ENCODE measurements around the gene LYZL4. TPM values are rescaled to one million over a fixed set of nuclear protein-coding genes. Genes with fewer than 3 reads are reported as not detected.

The LYZL4 gene
- total RNA-seq, 1 donor from 2014 or later, result not detected

- DNase-seq, result no peak
- Mint-ChIP-seq H3K9me3 (ENCODE audit: unreplicated experiment) (peaks cover 6% of the 10 kb centered on the region), H3K4me3 (ENCODE audit: unreplicated experiment) (no peak overlapping the region), H3K27ac (ENCODE audit: unreplicated experiment) (no peak overlapping the region), H3K27me3 (ENCODE audit: unreplicated experiment) (peaks cover 5% of the 10 kb centered on the region), H3K4me1 (ENCODE audit: low read depth, unreplicated experiment) (peaks cover 10% of the 10 kb centered on the region), H3K36me3 (ENCODE audit: unreplicated experiment) (peaks cover 10% of the 10 kb centered on the region)
- TF ChIP-seq CTCF (IDR thresholded peaks at IDR 0.05; ENCODE audit: partially characterized antibody, unreplicated experiment), result no peak
These were observed 35.1 kb downstream of the LYZL4 start for GRCh38 chr3:42375121-42375800.

GRCh38 chr3:42371776-42372175 lies 38.6 kb downstream of the LYZL4 start:
- Mint-ChIP-seq H3K27ac (ENCODE audit: unreplicated experiment) (no peak overlapping the region), H3K9me3 (ENCODE audit: unreplicated experiment) (peaks cover 6% of the 10 kb centered on the region), H3K4me1 (ENCODE audit: low read depth, unreplicated experiment) (peaks cover 19% of the 10 kb centered on the region), H3K27me3 (ENCODE audit: unreplicated experiment) (peaks cover 3% of the 10 kb centered on the region), H3K36me3 (ENCODE audit: unreplicated experiment) (peaks cover 11% of the 10 kb centered on the region), H3K4me3 (ENCODE audit: unreplicated experiment) (no peak overlapping the region)
- no peak for TF ChIP-seq CTCF (IDR thresholded peaks at IDR 0.05; ENCODE audit: partially characterized antibody, unreplicated experiment)
- DNase-seq, result no peak

GRCh38 chr3:42369832-42370231 lies 40.6 kb downstream of the LYZL4 start:
- no peak overlapping the region for H3K4me3 Mint-ChIP-seq (ENCODE audit: unreplicated experiment)
- H3K36me3 Mint-ChIP-seq (ENCODE audit: unreplicated experiment), result peaks cover 15% of the 10 kb centered on the region
- peaks cover 19% of the 10 kb centered on the region for H3K4me1 Mint-ChIP-seq (ENCODE audit: low read depth, unreplicated experiment)
- H3K27ac Mint-ChIP-seq (ENCODE audit: unreplicated experiment), result no peak overlapping the region
- H3K27me3 Mint-ChIP-seq (ENCODE audit: unreplicated experiment), result peaks cover 5% of the 10 kb centered on the region
- DNase-seq, result no peak
- TF ChIP-seq CTCF (IDR thresholded peaks at IDR 0.05; ENCODE audit: partially characterized antibody, unreplicated experiment), result no peak
- H3K9me3 Mint-ChIP-seq (ENCODE audit: unreplicated experiment), result peaks cover 8% of the 10 kb centered on the region

- no peak for TF ChIP-seq CTCF (IDR thresholded peaks at IDR 0.05; ENCODE audit: partially characterized antibody, unreplicated experiment)
- Mint-ChIP-seq H3K27me3 (ENCODE audit: unreplicated experiment) (peaks cover 5% of the 10 kb centered on the region), H3K27ac (ENCODE audit: unreplicated experiment) (no peak overlapping the region), H3K9me3 (ENCODE audit: unreplicated experiment) (peaks cover 8% of the 10 kb centered on the region), H3K4me1 (ENCODE audit: low read depth, unreplicated experiment) (peaks cover 19% of the 10 kb centered on the region), H3K4me3 (ENCODE audit: unreplicated experiment) (no peak overlapping the region), H3K36me3 (ENCODE audit: unreplicated experiment) (peaks cover 15% of the 10 kb centered on the region)
- no peak for DNase-seq
These were observed 41.1 kb downstream of the LYZL4 start for GRCh38 chr3:42369304-42369703.

GRCh38 chr3:42368861-42369260 lies 41.5 kb downstream of the LYZL4 start:
- Mint-ChIP-seq H3K27ac (ENCODE audit: unreplicated experiment) (no peak overlapping the region), H3K27me3 (ENCODE audit: unreplicated experiment) (peaks cover 5% of the 10 kb centered on the region), H3K9me3 (ENCODE audit: unreplicated experiment) (peaks cover 8% of the 10 kb centered on the region), H3K4me3 (ENCODE audit: unreplicated experiment) (no peak overlapping the region), H3K36me3 (ENCODE audit: unreplicated experiment) (peaks cover 15% of the 10 kb centered on the region), H3K4me1 (ENCODE audit: low read depth, unreplicated experiment) (peaks cover 19% of the 10 kb centered on the region)
- TF ChIP-seq CTCF (IDR thresholded peaks at IDR 0.05; ENCODE audit: partially characterized antibody, unreplicated experiment), result no peak
- no peak for DNase-seq
